ENCODE measurements around the gene STAT5A.

DNA sequence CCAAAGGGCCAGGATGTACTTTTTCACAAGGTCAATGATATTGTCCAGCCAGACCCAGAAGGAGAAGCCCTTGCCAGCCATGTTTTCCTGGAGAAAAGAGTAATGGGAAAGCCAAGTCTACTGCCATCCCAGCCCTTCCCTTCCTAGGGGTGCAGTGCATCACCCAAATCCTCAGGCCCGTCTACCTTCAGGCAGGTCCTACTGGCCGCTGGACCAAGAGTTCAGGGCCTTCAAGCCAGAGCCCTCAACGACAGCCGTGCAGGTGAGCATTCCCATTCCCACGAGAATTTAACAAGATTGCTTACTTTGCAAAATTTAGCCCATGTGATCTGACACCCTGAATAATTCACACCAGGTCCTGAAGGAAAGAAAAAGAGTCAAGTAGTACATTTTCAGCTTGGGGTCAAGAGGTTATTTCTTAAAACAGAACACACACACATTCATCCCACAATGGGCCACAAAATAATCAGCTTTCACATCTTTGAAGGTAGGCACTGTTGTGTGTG is 35.0 kb downstream of the STAT5A start:
- TF ChIP-seq, protein P1, sequence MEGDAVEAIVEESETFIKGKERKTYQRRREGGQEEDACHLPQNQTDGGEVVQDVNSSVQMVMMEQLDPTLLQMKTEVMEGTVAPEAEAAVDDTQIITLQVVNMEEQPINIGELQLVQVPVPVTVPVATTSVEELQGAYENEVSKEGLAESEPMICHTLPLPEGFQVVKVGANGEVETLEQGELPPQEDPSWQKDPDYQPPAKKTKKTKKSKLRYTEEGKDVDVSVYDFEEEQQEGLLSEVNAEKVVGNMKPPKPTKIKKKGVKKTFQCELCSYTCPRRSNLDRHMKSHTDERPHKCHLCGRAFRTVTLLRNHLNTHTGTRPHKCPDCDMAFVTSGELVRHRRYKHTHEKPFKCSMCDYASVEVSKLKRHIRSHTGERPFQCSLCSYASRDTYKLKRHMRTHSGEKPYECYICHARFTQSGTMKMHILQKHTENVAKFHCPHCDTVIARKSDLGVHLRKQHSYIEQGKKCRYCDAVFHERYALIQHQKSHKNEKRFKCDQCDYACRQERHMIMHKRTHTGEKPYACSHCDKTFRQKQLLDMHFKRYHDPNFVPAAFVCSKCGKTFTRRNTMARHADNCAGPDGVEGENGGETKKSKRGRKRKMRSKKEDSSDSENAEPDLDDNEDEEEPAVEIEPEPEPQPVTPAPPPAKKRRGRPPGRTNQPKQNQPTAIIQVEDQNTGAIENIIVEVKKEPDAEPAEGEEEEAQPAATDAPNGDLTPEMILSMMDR (IDR thresholded peaks at IDR 0.05) = no peak
- TF ChIP-seq POLR2A (IDR thresholded peaks at IDR 0.05) = no peak
